SKM-1 (cell line): ENCODE measurements around the gene TANGO2.

ENCODE experiments used
- DNase-seq: peaks from one replicate; lab custom pipeline; 2025; ENCODE audit not compliant: unreplicated experiment; lab: John Stamatoyannopoulos, UW

Gene TANGO2

DNA sequence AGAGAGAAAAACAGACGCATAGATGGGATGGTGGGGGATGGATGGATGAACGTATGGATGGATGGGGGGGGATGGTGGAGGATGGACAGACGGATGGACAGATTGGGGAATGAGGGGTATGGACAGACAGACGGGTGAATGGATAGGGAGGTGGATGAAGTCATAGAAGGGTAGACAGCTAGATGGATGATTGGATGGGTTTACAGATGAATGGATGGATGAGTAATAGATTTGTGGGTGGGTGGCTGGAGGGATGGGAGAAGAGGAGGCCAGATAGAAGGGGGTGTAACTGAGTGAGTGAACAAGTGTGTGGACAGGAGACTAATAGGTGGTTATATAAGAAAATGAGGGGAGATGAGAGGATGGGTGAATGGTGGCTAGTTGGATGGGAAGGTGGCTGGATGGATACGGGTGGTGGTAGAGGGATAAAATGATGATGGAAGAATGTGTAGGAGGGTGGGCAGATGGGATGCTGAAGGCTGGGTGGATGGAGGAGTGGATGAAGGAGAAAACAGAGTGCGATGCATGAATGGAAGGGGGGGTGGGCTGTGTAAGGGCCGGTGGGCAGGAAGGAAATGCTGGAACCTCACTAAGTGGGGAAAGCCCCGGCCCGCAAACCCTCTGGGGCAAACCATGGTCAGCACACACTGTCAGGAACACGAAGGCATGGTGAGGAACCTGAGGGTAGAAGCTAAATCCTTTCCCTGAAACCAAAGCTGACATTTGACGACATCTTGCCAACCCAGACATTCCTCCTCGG lies 25.9 kb upstream of the TANGO2 start:
- no peak for DNase-seq

DNA sequence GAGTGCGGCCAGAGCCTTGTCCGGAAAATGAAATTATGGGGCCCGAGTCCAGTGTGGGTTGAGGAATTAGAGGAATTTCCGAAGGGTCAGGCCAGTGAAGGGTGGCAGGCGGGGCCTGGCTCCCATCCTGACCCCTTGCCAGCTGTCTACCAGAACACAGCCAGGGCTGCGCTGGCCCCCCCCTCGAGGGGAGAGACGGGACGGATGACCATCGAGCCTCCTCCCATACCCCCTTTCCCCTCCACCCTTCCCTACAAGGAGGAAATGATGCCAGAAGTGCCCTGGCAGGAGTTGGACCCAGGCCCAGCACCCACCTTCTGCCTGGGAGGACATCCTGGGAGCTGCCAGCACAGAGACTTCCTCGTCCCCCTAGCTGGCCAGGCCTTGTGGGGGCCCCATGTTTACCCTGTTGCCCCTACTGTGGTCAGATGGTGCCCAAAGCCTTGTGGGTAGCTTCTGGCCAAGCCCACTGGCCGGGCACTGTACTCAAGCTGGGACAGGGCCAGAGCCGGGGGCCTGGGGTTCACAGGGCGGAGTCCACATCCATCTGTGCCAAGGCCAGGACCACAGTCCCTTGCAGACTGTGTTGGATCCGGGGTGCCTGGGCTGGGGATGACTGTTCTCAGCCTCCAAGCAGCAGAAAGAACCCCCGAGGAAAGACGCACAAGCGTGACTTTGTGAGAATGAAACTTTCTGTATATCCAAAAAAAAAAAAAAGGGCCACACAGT lies 25.1 kb upstream of the TANGO2 start:
- DNase-seq: no peak

- DNase-seq: no peak
Observed at GRCh38 chr22:19996694-19997384, 24.1 kb upstream of the TANGO2 start.

GRCh38 chr22:19997561-19998231 lies 23.2 kb upstream of the TANGO2 start:
- DNase-seq: no peak

DNA sequence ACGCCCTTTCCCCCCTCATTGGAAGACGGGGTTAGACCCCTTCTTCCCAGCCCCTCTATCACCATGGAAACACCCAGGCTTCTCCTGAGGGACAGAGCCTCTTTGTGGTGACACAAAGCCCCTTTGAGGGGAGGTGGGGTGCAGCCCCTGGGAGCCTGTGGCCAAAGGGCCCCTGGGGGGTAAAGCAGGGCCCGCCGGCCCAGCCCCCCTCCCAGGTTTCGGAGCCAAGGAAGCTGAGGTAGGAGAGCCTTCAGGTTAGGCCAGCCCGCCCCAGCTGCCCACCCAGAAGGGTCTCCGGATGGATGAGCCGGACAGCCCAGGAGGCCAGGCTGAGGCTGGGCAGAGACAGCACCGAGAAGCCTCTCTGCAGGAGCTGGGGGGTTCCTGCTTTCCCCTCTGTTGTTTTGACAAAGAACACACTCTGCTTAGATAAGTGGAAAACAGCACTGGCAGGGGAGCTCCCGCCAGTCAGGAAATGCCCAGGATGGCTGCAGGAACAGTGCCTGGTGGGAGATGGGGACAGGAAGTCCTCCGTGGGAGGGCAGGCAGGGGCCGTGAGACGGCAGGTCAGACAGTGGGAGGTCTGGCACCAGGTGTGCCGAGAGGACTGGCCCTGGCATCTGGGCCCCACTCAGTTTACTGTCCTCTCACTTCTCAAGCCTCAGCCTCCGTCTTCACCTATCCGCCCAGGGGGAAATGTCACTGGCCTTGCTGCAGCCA lies 22.5 kb upstream of the TANGO2 start:
- no peak for DNase-seq

- DNase-seq: no peak
Observed at GRCh38 chr22:19998991-19999820, 21.7 kb upstream of the TANGO2 start.

DNA sequence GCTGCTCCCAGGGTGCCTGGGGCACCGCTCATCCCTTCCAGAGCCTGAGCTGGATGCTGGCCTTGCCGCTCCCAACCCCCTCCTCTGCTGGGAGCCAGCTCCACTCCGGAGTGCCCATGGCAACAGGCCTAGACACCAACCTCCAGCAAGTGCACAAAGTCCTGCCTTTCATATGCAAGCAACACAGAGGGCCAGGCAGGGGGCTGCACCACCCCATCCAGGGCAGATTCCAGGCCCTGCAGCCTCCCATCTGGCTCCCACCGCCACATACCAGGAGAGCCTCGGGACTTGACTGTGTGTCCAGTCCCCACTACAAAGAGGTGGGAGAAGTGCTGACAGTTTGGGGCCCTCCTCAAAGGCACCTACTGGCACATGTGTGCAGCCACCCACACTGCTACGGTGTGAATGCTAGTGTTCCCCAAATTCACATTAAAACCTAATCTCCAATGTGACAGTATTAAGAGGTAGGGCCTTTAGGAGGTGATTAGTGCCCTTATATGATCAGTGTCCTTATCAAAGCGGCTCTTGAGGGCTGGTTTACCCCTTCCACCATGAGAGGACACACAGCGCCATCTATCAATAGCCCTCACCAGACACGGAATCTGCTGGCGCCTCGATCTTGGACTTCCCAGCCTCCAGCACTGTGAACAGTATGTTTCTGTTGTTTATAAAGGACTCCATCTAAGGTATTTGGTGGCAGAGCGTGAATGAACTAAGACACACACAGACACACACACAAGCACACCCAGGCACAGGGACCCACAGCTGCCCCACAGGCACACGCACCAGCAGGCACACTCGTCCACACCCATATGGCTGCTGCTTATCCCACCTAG lies 20.4 kb upstream of the TANGO2 start:
- no peak for DNase-seq

DNA sequence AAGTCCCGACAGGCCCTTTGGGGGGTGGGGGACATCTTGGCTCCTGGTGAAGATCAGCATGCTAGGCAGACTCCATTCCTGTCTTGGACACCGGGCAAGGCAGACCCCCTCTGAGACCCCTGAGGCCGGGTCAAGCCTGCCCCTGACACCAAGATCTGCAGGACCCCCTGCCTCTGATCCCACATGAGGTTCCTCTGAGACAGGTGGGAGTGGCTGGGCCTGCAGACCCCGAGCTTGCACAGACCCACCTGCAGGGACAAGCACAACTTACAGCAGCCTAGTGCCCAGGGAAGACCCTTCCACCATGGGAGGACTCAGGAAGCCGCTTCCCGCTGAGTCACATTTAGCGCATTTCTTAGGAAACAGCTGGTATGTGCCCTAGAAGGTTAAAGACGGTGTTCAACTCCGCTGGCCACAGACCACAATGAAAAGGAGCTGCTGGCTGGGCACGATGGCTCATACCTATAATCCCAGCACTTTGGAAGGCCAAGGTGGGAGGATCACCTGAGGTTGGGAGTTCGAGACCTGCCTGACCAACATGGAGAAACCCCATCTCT lies 19.8 kb upstream of the TANGO2 start:
- no peak for DNase-seq

GRCh38 chr22:20002128-20002527 lies 18.8 kb upstream of the TANGO2 start:
- DNase-seq: no peak

GRCh38 chr22:20002636-20003035 lies 18.3 kb upstream of the TANGO2 start:
- DNase-seq: no peak

DNA sequence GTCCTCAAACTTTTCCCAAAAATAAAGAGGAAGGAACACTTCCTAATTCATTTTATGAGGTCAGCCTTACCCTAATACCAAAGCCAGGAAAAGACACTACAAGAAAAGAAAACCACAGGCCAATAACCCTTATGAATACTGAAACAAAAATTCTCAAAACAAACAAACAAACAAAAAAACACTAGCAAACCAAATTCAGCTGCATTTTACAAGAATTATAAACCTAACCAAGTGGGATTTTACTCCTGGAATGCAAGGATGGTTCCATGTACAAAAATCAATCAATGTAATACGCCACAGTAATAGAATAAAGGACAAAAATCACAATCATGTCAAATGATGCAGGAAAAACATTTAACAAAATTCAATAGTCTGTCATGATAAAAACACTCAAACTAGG lies 17.6 kb upstream of the TANGO2 start:
- no peak for DNase-seq

DNA sequence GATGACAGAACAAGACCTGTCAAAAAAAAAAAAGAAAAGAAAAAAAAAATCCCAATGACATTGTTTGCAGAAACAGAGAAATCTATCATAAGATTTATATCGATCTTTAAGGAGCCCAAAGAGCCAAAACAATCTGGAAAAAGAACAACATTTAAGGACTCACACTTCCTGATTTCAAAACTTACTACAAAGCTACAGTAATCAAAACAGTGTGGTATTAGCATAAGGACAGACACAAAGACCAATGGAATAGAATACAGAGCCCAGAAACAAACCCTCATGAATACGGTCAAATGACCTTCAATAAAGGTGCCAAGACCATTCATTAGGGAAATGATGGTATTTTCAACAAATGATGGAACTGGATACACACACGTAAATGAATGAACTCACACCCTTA lies 16.4 kb upstream of the TANGO2 start:
- DNase-seq: no peak

- DNase-seq: no peak
Observed at GRCh38 chr22:20008221-20008995, 12.5 kb upstream of the TANGO2 start.

GRCh38 chr22:20009018-20009491 lies 11.9 kb upstream of the TANGO2 start:
- no peak for DNase-seq

DNA sequence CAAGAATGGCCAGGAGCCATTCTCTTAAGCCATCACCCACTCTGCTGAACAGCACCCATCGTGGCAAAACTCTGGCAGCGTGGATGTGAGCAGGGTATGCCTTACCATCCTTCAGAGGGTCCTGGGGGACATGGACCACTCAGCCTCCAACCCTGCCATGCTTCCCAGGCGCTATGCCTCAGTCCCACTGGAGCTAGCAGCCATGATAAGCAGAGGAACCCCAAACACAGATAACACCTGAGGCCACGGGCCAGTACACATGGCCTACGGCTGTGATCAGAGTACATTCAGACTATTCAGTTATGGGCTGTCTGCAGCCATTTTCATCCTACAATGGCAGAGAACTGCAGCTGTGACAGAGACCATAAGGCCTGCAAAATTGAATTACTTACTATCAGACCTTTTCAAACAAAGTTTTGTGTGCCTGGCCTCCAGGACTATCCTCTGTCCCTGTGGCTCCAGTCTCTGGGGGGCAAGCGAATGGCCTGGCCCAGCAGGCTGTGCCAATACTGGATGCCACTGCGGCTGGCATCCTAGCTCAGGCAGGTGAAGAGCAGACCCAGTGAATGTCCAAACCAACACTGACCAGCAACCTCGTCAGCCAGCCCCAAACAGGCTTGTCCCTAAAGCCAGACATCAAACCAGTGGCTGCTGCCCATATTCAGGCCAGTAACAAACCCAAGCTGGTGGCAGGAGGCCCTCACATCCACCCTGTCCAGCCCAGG lies 11.2 kb upstream of the TANGO2 start:
- DNase-seq: no peak

DNA sequence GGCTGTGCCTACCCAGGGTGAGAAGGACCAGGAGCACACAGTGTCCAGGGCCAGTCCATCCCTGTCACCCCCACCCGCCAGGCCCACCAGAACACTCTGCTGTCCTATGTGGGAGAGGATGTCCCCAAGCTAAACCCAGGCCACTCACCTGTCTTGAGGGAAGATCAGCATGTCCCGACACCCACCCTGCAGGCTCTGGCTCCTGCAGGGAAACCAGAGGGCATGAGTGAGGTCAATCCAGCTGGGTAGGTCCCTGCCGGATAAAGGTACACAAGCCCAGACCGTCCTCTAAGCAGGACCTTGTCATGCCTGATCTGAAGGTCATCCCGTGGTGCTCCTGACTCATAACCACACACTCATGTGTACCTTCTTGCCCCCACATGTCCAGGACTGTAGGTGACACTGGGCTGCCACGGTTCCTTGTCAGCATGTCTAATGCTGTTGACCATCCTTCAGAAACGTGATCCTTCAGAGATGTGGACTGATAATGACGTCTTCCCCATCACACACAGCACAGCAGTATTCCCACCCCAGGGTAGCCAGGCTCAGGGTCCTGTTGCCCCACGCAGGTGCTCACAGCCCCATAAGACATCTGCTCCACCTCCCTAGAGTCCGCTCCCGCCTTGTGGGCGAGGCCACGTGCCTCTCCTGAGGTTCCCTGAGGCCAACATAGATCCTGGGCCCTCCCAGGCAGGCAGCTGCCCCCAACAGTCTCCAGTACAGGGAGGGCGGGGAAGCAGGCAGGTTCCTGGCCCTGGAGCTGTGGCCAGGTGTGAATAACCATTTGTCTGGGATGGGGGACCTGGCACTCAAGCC lies 10.4 kb upstream of the TANGO2 start:
- DNase-seq: no peak
